GM12874 (cell line): ENCODE data around the gene TSPAN10.

ENCODE experiments used
- TF ChIP-seq, protein P1 (sequence below): IDR thresholded peaks from 2 replicates; pipeline ENCODE4 v1.5.1; 2011; ENCODE audit warnings: low read depth, mild to moderate bottlenecking, control low read depth, low read length, moderate library complexity; ENCODE audit not compliant: insufficient read depth

TSPAN10 gene

GRCh38 chr17:81666092-81666341 lies 29.0 kb downstream of the TSPAN10 start:
- TF ChIP-seq, protein P1, sequence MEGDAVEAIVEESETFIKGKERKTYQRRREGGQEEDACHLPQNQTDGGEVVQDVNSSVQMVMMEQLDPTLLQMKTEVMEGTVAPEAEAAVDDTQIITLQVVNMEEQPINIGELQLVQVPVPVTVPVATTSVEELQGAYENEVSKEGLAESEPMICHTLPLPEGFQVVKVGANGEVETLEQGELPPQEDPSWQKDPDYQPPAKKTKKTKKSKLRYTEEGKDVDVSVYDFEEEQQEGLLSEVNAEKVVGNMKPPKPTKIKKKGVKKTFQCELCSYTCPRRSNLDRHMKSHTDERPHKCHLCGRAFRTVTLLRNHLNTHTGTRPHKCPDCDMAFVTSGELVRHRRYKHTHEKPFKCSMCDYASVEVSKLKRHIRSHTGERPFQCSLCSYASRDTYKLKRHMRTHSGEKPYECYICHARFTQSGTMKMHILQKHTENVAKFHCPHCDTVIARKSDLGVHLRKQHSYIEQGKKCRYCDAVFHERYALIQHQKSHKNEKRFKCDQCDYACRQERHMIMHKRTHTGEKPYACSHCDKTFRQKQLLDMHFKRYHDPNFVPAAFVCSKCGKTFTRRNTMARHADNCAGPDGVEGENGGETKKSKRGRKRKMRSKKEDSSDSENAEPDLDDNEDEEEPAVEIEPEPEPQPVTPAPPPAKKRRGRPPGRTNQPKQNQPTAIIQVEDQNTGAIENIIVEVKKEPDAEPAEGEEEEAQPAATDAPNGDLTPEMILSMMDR: no peak

- TF ChIP-seq, protein P1: no peak
Observed at GRCh38 chr17:81666342-81667191, 29.6 kb downstream of the TSPAN10 start, which contains the start of the genes CCDC137 and OXLD1. CCDC137 (plus strand) TSS chr17:81666737; CDS start chr17:81666767, 30 bp downstream. OXLD1 (minus strand) TSS chr17:81666605; CDS start chr17:81666577, 28 bp downstream.

GRCh38 chr17:81667754-81668153 lies 30.8 kb downstream of the TSPAN10 start:
- TF ChIP-seq, protein P1: 0 out of 2 replicates have a peak, but pooled peaks have one; percentile 10

GRCh38 chr17:81672504-81672903 lies 35.5 kb downstream of the TSPAN10 start:
- TF ChIP-seq, protein P1: no peak

DNA sequence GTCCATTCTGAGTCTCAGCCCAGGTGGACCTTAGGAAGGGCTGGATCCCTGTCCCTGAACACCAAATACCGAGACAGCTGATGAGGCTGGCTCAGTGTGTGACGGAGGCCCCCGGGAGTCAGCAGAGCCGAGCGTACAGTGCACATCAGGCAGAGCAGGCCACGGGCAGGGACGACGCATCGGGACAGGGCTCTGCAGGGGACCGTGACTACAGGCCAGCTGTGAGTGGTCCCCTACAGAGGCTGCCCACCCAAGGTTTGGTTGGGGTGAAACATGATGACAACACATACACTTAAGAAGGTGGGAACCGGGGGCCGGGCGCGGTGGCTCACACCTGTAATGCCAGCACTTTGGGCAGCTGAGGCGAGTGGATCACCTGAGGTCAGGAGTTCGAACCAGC lies 36.0 kb downstream of the TSPAN10 start:
- TF ChIP-seq, protein P1: no peak

DNA sequence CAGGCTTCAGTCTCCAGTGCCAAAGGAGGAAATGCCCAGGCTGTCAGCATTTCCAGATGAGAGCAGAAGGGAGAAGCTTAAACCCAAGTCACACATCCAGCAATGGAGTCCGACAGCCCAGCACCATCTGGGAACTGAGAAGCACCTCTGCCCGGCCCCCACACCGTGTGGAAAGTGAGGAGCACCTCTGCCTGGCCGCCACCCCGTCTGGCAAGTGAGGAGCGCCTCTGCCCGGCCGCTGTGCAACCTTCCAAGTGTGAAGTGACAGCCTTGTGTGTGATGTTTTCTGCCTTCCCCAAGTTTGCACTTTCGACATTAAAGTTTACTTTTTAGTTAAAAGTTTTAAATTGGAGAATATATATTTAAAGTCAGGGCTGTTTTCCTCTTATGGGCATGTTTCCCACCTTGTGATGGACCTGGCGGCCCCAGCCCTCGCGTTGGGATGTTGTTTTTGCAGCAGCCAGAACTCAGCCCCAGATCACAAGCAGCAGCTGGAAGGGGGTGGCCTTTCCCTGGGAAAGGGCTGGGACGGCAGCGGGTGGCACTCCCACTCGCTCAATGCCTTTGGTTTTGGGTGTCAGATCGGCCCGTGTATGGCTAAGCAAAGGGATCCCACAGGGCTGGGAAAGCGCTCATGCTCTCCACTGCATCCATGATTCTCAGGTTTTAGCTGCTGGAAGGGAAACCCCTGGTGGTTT lies 36.7 kb downstream of the TSPAN10 start:
- TF ChIP-seq, protein P1: no peak

DNA sequence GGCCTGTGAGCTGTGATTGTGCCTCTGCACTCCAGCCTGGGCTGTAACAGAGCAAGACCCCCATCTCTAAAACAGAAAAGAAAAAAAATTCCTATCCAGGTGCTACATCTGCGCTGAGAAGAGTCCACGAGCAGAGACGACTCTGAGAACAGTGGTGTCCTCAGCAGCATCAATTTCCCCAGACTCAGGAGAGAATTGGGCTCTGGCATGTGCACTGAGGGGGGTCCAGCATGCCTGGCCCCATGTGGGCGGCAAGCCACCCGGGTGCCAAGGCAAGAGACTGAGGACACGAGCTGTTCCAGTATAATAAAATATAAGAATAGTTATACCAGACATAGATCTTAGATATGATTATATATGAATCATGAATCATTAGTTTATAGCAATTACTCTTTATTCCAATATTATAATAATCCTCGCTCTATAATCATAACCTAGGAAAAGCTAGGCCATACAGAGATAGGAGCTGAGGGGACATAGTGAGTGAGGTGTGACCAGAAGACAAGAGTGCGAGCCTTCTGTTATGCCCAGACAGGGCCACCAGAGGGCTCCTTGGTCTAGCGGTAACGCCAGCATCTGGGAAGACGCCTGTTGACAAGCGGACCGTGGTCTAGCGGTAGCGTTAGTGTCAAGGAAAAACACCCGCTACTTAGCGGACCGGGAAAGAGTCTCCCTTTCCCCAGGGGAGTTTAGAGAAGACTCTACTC lies 38.7 kb downstream of the TSPAN10 start:
- TF ChIP-seq, protein P1: peak; percentile 41
